ENCODE data around the gene KRT8.
A peak's percentile ranks its signal among the peaks of the same experiment; 100 is the strongest.
"Not testable (repeated sequence)": the region's sequence is repeated elsewhere in the genome, so short reads cannot be mapped to it uniquely, and the experiment has no call there.

Gene KRT8

DNA sequence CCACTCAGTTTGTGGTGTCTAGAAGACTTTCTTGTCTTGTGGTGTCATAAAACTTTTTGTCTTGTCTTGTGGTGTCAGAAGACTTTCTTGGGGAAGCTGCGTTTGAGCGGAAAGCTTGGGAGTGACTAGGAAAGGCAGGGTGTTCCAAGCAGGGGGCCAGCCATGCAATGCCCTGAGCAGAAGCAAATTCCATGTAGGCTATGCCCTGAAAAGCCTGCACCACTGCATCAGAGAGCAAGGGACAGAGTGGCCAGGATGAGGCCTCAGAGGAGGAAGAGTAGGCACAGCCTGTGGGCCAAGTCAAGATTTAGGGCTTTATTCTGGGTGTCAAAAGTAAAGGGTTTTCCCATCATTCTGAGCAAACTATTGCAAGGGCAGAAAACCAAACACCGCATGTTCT lies 14.5 kb downstream of the KRT8 start:
- no peak for DNase-seq
- Histone ChIP-seq H3K9me3 (peaks cover 0 to 3% (median 0%) of the 10 kb centered on the region in 3 donors), H3K27me3 (no peaks in the 10 kb centered on the region), H3K4me1 (peaks cover 0 to 3% (median 0%) of the 10 kb centered on the region in 4 donors), H3K27ac (no peak overlapping the region), H3K4me3 (no peak overlapping the region), H3K36me3 (no peaks in the 10 kb centered on the region)
- TF ChIP-seq, protein P1, sequence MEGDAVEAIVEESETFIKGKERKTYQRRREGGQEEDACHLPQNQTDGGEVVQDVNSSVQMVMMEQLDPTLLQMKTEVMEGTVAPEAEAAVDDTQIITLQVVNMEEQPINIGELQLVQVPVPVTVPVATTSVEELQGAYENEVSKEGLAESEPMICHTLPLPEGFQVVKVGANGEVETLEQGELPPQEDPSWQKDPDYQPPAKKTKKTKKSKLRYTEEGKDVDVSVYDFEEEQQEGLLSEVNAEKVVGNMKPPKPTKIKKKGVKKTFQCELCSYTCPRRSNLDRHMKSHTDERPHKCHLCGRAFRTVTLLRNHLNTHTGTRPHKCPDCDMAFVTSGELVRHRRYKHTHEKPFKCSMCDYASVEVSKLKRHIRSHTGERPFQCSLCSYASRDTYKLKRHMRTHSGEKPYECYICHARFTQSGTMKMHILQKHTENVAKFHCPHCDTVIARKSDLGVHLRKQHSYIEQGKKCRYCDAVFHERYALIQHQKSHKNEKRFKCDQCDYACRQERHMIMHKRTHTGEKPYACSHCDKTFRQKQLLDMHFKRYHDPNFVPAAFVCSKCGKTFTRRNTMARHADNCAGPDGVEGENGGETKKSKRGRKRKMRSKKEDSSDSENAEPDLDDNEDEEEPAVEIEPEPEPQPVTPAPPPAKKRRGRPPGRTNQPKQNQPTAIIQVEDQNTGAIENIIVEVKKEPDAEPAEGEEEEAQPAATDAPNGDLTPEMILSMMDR (IDR thresholded peaks at IDR 0.05) = no peak
- intact Hi-C loops (cut with DNase I; ENCODE audit: low total_unique reads) = no loop called here

DNA sequence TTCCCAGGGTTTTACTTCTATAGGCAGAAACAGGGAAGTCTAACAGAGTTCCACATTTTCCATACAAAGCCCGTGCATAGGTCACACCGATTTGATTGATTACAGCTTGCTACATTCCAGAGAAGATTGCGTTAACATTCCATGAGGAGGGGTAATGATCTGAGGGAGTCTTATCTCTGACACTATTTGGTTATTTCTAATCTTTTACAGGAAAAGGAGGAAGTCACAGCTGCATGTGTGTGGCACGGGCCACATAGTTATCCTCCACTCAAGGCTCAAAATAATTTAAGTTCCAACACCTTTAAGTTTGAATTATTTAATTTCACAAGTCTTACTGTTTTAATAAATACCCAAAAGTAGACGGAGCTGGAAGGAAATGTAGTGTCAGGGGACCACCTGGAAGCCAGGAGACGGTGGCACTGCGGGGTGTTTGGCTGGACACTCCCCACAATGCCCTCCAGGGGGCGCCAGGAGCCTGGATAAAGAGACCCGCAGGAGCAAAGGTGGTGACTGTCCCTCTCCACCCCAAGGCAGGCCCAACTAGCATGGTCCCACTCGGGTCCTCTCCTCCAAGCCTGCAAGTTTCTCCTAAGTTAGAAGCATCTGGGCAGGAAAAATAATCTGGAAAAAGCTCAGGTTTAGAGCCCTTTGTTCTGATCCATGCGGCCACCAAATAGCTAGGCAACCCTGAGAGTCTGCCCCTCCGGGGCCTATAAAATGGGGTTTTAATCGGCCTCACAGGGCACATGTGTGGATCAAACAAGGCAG lies 20.2 kb downstream of the KRT8 start:
- peaks cover 0 to 4% (median under 1%) of the 10 kb centered on the region in 4 donors for H3K4me1 ChIP-seq
- H3K27ac ChIP-seq = no peak overlapping the region
- H3K9me3 ChIP-seq = no peaks in the 10 kb centered on the region
- H3K36me3 ChIP-seq = no peaks in the 10 kb centered on the region
- peaks cover 0 to 3% of the 10 kb centered on the region in 2 donors for H3K27me3 ChIP-seq
- TF ChIP-seq, protein P1 (IDR thresholded peaks at IDR 0.05) = peak; percentile 91 to 96
- intact Hi-C loops (cut with DNase I; ENCODE audit: low total_unique reads) = loop anchor here (2.0 kb wide), 1 partner anchor 96 kb away; no protein-coding TSS in a partner anchor
- no peak overlapping the region for H3K4me3 ChIP-seq
- DNase-seq = peak; percentile 69 to 84

DNA sequence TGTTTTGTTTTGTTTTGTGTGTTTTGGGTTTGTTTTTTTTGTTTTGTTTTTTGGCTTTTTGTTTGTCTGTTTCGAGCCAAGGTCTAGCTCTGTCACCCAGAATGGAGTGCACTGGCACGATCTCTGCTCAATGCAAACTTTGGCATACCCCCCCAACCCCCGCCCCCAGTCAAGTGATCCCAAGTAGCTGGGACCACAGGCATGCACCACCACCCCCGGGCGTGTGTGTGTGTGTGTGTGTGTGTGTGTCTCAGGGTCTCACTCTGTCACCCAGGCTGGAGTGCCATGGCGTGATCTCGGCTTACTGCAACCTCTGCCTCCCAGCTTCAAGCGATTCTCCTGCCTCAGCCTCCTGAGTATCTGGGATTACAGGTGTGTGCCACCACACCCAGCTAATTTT lies 24.4 kb downstream of the KRT8 start:
- intact Hi-C loops (cut with DNase I; ENCODE audit: low total_unique reads) = loop anchor here (1.0 kb wide), 1 partner anchor 297 kb away; no protein-coding TSS in a partner anchor
- H3K27ac ChIP-seq, DNase-seq, H3K4me3 ChIP-seq, H3K9me3 ChIP-seq, H3K27me3 ChIP-seq, H3K36me3 ChIP-seq: not testable (repeated sequence)
- peaks cover 0 to 18% (median 5%) of the 10 kb centered on the region in 4 donors for H3K4me1 ChIP-seq

DNA sequence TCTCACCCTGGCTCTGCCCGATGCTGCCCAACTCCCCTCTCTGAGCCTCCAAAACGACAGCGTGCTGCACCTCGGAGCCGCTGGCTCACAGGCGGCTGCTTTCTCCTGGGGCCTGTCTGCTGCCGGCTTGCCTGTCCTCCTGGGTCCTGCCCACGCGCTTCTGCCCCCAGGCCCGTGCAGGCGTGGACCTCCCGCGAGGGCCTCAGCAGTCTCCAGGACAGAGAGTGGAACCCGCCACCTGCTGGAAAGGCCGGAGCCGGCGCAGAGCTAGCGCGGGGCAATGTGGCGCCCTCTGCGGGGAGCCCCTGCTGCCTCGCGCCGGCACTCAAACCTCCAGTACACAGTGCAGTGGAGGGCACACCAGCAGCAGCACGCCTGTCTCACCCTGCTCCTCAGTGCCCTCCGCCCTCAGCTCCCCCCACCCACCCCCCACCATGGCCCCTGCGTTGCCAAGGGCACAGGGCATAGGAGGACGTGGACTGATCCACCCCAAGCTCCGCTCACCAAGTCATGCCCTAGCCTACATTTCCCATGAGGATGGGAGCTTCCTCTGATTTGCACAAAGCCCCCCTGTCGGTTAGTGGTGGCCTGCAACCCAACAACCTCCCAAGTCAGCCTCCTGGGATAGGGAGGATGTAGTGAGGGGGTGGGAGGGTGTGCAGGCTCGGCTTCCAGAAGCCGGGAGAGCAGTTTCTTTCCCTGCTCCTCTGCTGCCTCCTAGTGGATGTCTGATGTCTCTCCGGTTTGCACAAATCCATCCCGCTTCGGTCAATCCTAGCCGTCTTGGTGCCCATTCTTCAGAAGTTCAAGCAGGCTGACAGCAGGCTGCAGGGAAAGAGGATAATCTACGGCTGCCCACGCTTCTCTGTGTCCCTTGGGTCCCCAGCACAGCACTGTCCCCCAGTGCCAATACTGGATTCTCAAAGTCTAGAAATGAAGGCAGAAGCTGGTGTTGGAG lies 25.2 kb downstream of the KRT8 start:
- H3K27ac ChIP-seq = peak overlapping the region in 1 of 2 donors; percentile 5

DNA sequence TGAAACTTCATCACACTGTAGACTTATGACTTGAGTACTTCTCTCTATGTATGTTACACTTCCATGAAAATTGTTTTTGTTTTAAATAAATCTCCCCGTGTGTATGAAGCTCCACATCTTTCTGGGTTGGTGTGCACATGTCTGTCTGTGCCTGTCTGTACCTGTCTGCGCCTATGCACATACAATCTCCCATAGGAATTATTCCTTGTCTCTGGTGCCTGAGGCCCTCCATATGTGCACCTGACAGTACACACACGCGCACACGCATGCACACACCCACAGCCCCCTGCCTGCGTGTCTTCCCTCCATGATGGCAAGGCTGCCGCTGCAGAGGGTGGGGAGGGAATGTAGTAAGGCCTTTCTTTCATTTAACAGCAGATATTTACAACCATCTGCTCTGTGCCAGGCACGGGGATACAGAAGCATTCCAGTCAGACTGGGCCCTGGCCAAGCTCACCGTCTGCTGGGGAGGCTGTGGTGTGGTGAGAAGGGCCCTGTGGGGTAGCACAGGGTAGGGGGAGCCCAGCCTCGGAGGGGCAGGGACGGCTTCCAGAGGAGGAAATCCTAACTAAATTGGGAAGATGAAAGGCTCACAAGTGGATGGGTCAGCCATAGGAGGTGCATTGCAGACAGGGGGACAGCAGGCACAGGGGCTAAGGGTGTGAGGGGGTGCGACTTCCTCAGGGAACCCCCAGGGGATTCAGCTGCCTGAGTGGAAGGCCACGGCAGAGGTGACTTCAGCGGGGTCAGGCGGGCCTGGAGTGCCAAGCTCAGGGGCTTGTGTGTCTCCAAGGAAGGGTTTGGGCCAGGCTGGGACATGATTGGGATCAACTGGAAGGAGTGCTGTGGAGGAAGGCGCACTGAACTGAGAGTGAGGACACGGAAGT lies 26.1 kb downstream of the KRT8 start:
- peak overlapping the region in 1 of 2 donors; percentile 5 for H3K27ac ChIP-seq
- H3K9me3 ChIP-seq = no peaks in the 10 kb centered on the region
- intact Hi-C loops (cut with DNase I; ENCODE audit: low total_unique reads) = loop anchor here (2.0 to 5.0 kb wide), 2 partner anchors 508 to 721 kb away; no protein-coding TSS in a partner anchor
- peak overlapping the region in 1 of 2 donors; percentile 28 for H3K4me3 ChIP-seq
- TF ChIP-seq, protein P1 (IDR thresholded peaks at IDR 0.05) = no peak
- DNase-seq = no peak
- H3K27me3 ChIP-seq = peaks cover 0 to 3% of the 10 kb centered on the region in 2 donors
- no peaks in the 10 kb centered on the region for H3K36me3 ChIP-seq
- H3K4me1 ChIP-seq = peaks cover 0 to 28% (median 16%) of the 10 kb centered on the region in 4 donors

More for the DNA sequence above, 25.2 kb downstream of the KRT8 start:
- Histone ChIP-seq H3K4me3 (peak overlapping the region; percentile 17 to 28), H3K4me1 (peaks cover 0 to 22% (median 10%) of the 10 kb centered on the region in 4 donors), H3K9me3 (no peaks in the 10 kb centered on the region), H3K27me3 (peaks cover 0 to 3% of the 10 kb centered on the region in 2 donors), H3K36me3 (no peaks in the 10 kb centered on the region)
- TF ChIP-seq, protein P1 (IDR thresholded peaks at IDR 0.05) = peak; percentile 66 to 90
- intact Hi-C loops (cut with DNase I; ENCODE audit: low total_unique reads) = loop anchor here (1.0 to 5.0 kb wide), 3 partner anchors 296 to 722 kb away; no protein-coding TSS in a partner anchor
- DNase-seq = peak; percentile 69 to 86

Data from tibial artery (tissue), 4 donors.